ENCODE results near the gene ALDH4A1.

DNA sequence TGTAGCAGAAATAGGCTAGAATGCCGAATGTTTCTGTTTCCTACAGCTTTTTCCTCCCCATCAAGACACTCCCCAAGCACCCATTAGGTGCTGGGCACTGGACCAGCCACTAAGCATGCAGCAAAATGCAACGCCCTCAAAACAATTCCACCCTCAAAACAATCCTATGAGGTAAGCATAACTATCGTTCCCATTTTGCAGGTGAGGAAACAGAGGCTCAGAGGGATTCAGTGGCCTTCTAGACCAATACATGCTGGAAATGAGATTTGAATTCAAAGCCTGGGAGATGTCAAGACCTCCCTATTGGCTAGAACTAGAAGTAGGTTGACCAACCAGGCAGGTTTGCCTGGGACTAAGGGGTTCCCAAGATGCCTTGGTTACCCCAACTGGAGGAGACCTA lies 10.2 kb upstream of the ALDH4A1 start:
- TF ChIP-seq CTCF (IDR thresholded peaks at IDR 0.05; ENCODE audit: low read depth, low read length, missing input control) (no peak), GABPA (IDR thresholded peaks at IDR 0.05 in 1 of 2, conservative IDR thresholded peaks at IDR 0.05 in 1 of 2) (no peak), REST (IDR thresholded peaks at IDR 0.05) (no peak), YY1 (IDR thresholded peaks at IDR 0.05) (no peak), RAD21 (IDR thresholded peaks at IDR 0.05) (no peak), EGR1 (IDR thresholded peaks at IDR 0.05; ENCODE audit: low read depth in 2 of 2) (no peak), SP1 (IDR thresholded peaks at IDR 0.05) (no peak), JUND (IDR thresholded peaks at IDR 0.05) (no peak), HNF4G (IDR thresholded peaks at IDR 0.05) (no peak), TAF1 (conservative IDR thresholded peaks at IDR 0.05) (no peak), ATF3 (IDR thresholded peaks at IDR 0.05) (no peak)
- TF ChIP-seq, protein P1, sequence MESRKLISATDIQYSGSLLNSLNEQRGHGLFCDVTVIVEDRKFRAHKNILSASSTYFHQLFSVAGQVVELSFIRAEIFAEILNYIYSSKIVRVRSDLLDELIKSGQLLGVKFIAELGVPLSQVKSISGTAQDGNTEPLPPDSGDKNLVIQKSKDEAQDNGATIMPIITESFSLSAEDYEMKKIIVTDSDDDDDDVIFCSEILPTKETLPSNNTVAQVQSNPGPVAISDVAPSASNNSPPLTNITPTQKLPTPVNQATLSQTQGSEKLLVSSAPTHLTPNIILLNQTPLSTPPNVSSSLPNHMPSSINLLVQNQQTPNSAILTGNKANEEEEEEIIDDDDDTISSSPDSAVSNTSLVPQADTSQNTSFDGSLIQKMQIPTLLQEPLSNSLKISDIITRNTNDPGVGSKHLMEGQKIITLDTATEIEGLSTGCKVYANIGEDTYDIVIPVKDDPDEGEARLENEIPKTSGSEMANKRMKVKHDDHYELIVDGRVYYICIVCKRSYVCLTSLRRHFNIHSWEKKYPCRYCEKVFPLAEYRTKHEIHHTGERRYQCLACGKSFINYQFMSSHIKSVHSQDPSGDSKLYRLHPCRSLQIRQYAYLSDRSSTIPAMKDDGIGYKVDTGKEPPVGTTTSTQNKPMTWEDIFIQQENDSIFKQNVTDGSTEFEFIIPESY (IDR thresholded peaks at IDR 0.05): no peak
- TF ChIP-seq, protein P2, sequence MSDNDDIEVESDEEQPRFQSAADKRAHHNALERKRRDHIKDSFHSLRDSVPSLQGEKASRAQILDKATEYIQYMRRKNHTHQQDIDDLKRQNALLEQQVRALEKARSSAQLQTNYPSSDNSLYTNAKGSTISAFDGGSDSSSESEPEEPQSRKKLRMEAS (IDR thresholded peaks at IDR 0.05): no peak

Data from liver (tissue), 3 donors.